Kidney epithelial cell (primary cell): ENCODE results near the gene STAP2. TPM values are rescaled to one million over a fixed set of nuclear protein-coding genes. Genes with fewer than 3 reads are reported as not detected.
A peak's percentile ranks its signal among the peaks of the same experiment; 100 is the strongest.

Source experiments
- DNase-seq: peaks from one replicate; pipeline ENCODE4 v3.0.0-alpha.2; 2010; ENCODE audit warnings: low read depth
- H3K27me3 ChIP-seq: 2 replicates; pipeline ENCODE4 v1.6.0; 2011; ENCODE audit warnings: low read length; ENCODE audit not compliant: control insufficient read depth, insufficient read depth
- H3K36me3 ChIP-seq: 2 replicates; pipeline ENCODE4 v1.5.1; 2011; ENCODE audit warnings: low read length; ENCODE audit not compliant: control insufficient read depth, insufficient read depth
- H3K4me3 ChIP-seq: 2 replicates; pipeline ENCODE4 v1.5.1; 2011; ENCODE audit warnings: low read depth, mild to moderate bottlenecking, control low read depth, low read length
- CTCF ChIP-seq: IDR thresholded peaks from 2 replicates; pipeline ENCODE4 v1.5.1; 2011; ENCODE audit warnings: mild to moderate bottlenecking, moderate library complexity, low read length, control low read depth, inconsistent platforms; ENCODE audit not compliant: insufficient read depth, poor library complexity, severe bottlenecking
- total RNA-seq: library from RNA; depleted of rRNA; stranded (reverse); fragments of >200 nt; gene quantifications from 2 replicates; pipeline ENCODE4 v1.2.3, GENCODE V29; 2015

The STAP2 gene
- total RNA-seq, 1 donor from 2014 or later = 78.5 TPM

- Histone ChIP-seq H3K27me3 (no peaks in the 10 kb centered on the region), H3K36me3 (no peaks in the 10 kb centered on the region), H3K4me3 (no peak overlapping the region)
- DNase-seq = no peak
- TF ChIP-seq CTCF = no peak
Observed at GRCh38 chr19:4313847-4314490, 24.7 kb downstream of the STAP2 start.

GRCh38 chr19:4310247-4311121 is 28.1 kb downstream of the STAP2 start:
- no peak for TF ChIP-seq CTCF
- Histone ChIP-seq H3K27me3 (no peaks in the 10 kb centered on the region), H3K36me3 (no peaks in the 10 kb centered on the region), H3K4me3 (no peak overlapping the region)
- no peak for DNase-seq

GRCh38 chr19:4305659-4306058 is 33.0 kb downstream of the STAP2 start:
- H3K4me3 ChIP-seq = no peak overlapping the region
- H3K27me3 ChIP-seq = no peaks in the 10 kb centered on the region
- no peak for TF ChIP-seq CTCF
- no peak for DNase-seq
- no peaks in the 10 kb centered on the region for H3K36me3 ChIP-seq

GRCh38 chr19:4305257-4305612 is 33.4 kb downstream of the STAP2 start:
- no peaks in the 10 kb centered on the region for H3K36me3 ChIP-seq
- no peaks in the 10 kb centered on the region for H3K27me3 ChIP-seq
- no peak for DNase-seq
- no peak for TF ChIP-seq CTCF
- H3K4me3 ChIP-seq = no peak overlapping the region

GRCh38 chr19:4304538-4305256 is 33.9 kb downstream of the STAP2 start, which contains the start of gene FSD1:
FSD1 (plus strand) TSS chr19:4304598; CDS start chr19:4304747, 149 bp downstream.
- no peak for DNase-seq
- no peaks in the 10 kb centered on the region for H3K36me3 ChIP-seq
- TF ChIP-seq CTCF = no peak
- H3K4me3 ChIP-seq = peak within 1 kb of the TSS; percentile 50
- no peaks in the 10 kb centered on the region for H3K27me3 ChIP-seq
